AG04450 (cell line): Measurements from ENCODE around the gene OTC. TPM values are rescaled to one million over a fixed set of nuclear protein-coding genes. Genes with fewer than 3 reads are reported as not detected.

Experiments used
- CTCF ChIA-PET: fragments of 300-600, 350-600 bp; formaldehyde crosslinking; extraction: SDS; loops from one replicate; lab custom pipeline; 2022; ENCODE audit warnings: antibody characterized with exemption, inconsistent platforms; lab: Charles Lee
- POLR2A ChIA-PET: fragments of 350-600 bp; formaldehyde crosslinking; extraction: SDS; loops from one replicate; lab custom pipeline; 2021; ENCODE audit warnings: antibody characterized with exemption, inconsistent platforms; lab: Yijun Ruan, JAX
- DNase-seq: peaks from one replicate; pipeline ENCODE4 v3.0.0-alpha.2; 2011; ENCODE audit warnings: low read depth, low spot score
- H3K27ac ChIP-seq: one replicate; pipeline ENCODE4 v1.5.1; 2012; ENCODE audit warnings: low read depth, low read length, control low read depth
- H3K27me3 ChIP-seq: one replicate; pipeline ENCODE4 v1.6.0; 2012; ENCODE audit warnings: low read length; ENCODE audit not compliant: control insufficient read depth, insufficient read depth
- H3K4me3 ChIP-seq: 2 replicates; pipeline ENCODE4 v1.5.1; 2011; ENCODE audit warnings: mild to moderate bottlenecking, low read depth, low read length, control low read depth
- H3K9me3 ChIP-seq: 2 replicates; pipeline ENCODE4 v1.5.1; 2012; ENCODE audit warnings: low read length; ENCODE audit not compliant: control insufficient read depth, insufficient read depth
- polyA plus RNA-seq: library from polyadenylated mRNA; depleted of rRNA; stranded (reverse); fragments of >200 nt; gene quantifications from 2 replicates; pipeline ENCODE4 v1.2.3, GENCODE V29; 2011
- TF ChIP-seq, protein P1 (sequence below): IDR thresholded peaks from 2 replicates; pipeline ENCODE4 v1.5.1; 2011; ENCODE audit warnings: low read depth, low read length, control low read depth, inconsistent platforms

OTC gene
- polyA plus RNA-seq, 1 experiment, result not detected

DNA sequence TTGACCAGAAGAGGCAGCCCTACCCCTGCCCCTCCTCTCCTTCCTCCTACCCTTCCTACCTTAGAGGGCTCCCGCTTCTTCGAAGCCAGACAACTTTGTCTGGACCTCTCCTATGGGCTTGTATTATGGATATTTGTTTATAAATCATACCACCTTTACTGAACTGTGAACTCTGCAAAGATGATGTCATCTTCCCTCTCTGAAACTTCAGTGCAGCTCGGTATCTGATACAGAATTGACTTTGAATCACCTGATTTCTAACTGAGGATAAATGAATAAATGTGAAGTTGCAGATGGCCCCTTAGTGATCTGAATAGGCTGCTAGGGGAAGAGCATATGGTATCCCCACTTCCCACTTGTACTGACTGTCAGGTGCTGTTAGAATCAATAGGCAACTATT, 1.1 kb upstream of the OTC start:
- H3K9me3 ChIP-seq, result no peaks in the 10 kb centered on the region
- no peaks in the 10 kb centered on the region for H3K27me3 ChIP-seq
- CTCF ChIA-PET, result no interaction called here
- no peak overlapping the region for H3K27ac ChIP-seq
- DNase-seq, result no peak
- POLR2A ChIA-PET, result no interaction called here
- no peak overlapping the region for H3K4me3 ChIP-seq
- TF ChIP-seq, protein P1, sequence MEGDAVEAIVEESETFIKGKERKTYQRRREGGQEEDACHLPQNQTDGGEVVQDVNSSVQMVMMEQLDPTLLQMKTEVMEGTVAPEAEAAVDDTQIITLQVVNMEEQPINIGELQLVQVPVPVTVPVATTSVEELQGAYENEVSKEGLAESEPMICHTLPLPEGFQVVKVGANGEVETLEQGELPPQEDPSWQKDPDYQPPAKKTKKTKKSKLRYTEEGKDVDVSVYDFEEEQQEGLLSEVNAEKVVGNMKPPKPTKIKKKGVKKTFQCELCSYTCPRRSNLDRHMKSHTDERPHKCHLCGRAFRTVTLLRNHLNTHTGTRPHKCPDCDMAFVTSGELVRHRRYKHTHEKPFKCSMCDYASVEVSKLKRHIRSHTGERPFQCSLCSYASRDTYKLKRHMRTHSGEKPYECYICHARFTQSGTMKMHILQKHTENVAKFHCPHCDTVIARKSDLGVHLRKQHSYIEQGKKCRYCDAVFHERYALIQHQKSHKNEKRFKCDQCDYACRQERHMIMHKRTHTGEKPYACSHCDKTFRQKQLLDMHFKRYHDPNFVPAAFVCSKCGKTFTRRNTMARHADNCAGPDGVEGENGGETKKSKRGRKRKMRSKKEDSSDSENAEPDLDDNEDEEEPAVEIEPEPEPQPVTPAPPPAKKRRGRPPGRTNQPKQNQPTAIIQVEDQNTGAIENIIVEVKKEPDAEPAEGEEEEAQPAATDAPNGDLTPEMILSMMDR, result no peak

DNA sequence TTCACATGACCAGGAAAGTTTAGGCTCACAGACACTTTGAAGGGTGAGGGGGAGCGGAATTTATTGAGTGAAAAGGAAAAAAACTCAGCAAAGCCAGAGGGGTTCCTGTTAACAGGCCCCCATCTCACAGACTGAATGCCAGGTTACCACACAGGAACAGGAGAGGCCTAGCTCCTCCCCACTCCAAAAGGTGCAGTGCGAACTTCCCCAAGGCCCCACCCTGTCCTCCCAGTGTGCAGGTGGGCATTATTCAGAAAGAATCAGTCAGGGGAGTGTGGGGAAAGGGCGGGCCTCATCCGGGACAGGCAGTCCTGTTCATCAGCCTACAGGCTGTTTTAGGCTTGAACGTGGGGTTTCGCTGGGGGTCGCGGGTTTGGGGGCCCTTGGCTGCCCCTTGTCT, 4.0 kb downstream of the OTC start:
- Histone ChIP-seq H3K4me3 (no peak overlapping the region), H3K27me3 (no peaks in the 10 kb centered on the region), H3K27ac (no peak overlapping the region), H3K9me3 (no peaks in the 10 kb centered on the region)
- no peak for DNase-seq
- CTCF ChIA-PET, result no interaction called here
- TF ChIP-seq, protein P1, result no peak
- POLR2A ChIA-PET, result no interaction called here

DNA sequence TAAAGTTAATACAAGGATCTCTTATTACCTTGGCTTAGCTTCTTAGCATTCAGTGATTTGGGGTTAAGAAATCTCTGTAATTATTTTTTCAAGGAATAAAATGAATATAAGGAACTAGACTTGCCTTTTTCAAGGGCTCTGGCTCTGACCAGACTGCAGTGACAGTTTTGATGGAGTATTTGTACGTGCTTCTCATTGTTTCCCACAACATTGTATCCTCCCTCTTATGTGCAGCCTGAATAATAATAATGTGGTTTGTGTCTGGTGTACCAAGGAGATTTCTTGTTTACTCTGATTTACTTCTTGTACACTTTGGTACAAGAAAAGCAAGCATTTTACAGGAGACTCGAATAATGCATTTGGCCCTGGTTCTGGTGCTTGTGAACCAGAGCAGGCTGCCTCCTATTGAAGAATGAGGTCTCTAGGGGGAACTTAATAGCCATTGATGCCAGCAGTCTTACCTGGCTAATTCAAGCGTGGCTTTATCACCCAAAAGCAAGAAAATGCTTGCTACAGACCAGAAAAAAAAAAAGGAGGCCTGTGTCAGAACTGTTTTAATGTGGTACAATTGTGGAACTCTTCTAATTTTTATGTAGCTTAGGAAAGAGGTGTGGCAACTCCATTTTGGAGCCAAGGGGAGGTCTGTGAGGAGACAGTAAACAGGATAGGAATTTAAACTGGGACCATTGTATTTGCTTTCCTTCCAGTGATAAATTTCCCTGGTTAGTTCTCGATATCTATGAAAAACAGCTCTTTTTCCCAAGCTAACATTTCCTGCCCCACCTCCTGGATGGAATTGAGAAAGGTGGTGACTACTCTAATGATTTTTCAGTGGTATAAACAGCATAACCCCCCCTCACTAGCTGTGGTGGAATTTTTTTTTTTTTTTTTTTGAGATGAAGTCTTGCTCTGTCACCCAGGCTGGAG, 5.6 kb downstream of the OTC start:
- Histone ChIP-seq H3K27me3 (no peaks in the 10 kb centered on the region), H3K4me3 (no peak overlapping the region), H3K9me3 (no peaks in the 10 kb centered on the region), H3K27ac (no peak overlapping the region)
- ChIA-PET POLR2A (no interaction called here), CTCF (no interaction called here)
- no peak for DNase-seq
- TF ChIP-seq, protein P1, result no peak

DNA sequence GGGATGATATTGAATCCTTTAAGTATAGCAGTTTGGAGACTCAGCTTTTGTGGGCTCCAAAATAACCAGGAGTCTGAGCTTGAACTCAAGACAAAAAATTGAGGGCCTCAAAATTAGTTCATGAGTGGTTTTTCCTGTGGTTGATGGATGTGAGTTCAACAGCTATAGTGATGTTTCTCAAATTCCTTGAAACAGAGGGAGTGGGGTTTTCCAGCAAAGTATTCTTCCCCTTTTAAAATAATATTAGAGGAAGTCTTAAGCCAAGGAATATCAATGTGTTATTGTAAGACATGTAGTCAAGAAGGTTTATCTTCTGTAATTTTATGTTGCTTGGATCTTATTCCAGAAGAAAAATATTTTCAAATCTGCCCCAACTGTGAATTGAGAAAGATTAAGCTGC, 10.6 kb downstream of the OTC start:
- TF ChIP-seq, protein P1, result no peak
- no peaks in the 10 kb centered on the region for H3K9me3 ChIP-seq

DNA sequence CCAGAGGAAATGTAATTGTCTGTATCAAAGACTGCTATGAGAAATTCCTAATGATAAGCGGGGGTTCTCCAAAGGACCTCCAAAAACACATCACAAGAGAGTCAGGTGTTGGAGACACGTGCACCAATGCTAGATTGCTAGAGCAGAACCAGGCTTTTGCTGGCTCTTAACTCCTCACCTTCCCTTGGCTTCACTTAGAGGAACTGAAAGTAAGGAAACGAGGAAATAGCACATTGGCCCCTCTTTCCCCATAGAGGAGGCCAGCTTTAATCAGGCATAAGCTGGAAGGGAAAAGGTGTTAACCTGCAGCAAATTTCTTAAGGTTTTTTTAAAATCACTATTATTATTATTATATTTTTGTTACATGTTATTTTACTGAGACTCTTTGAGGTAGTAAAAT, 13.6 kb downstream of the OTC start:
- no peak for DNase-seq
- no peaks in the 10 kb centered on the region for H3K27me3 ChIP-seq
- ChIA-PET CTCF (no interaction called here), POLR2A (no interaction called here)
- no peak overlapping the region for H3K27ac ChIP-seq
- H3K4me3 ChIP-seq, result no peak overlapping the region
- H3K9me3 ChIP-seq, result no peaks in the 10 kb centered on the region
- TF ChIP-seq, protein P1, result no peak

More for the DNA sequence above, 10.6 kb downstream of the OTC start:
- CTCF ChIA-PET, result no interaction called here
- Histone ChIP-seq H3K27ac (no peak overlapping the region), H3K27me3 (no peaks in the 10 kb centered on the region), H3K4me3 (no peak overlapping the region)
- DNase-seq, result no peak
- POLR2A ChIA-PET, result no interaction called here
